Measurements from ENCODE around the gene OR2AE1. TPM values are rescaled to one million over a fixed set of nuclear protein-coding genes. Genes with fewer than 3 reads are reported as not detected.

The OR2AE1 gene
- total and polyA plus RNA-seq, 9 of the 15 experiments (the other 6 are each of a cell fraction or from before 2014, with no cell fraction given), result 0.27 TPM; not detected in 8

DNA sequence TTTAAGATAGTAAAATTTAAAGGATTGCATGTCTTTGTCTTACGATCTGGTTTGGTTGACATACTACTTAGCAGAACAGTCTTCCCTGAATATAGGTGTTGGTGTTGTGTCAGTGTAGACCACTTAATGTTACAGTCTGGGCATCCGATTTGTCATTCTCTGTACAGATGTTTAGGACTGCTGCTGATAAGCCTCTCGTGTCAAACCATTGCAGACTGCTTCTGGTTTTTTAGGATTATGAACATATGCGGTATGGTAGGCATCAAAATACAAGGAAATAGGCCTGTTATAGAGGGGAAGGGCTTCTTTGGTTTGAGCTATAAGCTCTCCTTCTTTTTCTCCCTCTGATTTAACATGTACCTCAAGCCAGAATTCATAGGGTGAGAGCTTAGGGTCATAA is 41.6 kb downstream of the OR2AE1 start (continued):
- TF ChIP-seq, protein P1, sequence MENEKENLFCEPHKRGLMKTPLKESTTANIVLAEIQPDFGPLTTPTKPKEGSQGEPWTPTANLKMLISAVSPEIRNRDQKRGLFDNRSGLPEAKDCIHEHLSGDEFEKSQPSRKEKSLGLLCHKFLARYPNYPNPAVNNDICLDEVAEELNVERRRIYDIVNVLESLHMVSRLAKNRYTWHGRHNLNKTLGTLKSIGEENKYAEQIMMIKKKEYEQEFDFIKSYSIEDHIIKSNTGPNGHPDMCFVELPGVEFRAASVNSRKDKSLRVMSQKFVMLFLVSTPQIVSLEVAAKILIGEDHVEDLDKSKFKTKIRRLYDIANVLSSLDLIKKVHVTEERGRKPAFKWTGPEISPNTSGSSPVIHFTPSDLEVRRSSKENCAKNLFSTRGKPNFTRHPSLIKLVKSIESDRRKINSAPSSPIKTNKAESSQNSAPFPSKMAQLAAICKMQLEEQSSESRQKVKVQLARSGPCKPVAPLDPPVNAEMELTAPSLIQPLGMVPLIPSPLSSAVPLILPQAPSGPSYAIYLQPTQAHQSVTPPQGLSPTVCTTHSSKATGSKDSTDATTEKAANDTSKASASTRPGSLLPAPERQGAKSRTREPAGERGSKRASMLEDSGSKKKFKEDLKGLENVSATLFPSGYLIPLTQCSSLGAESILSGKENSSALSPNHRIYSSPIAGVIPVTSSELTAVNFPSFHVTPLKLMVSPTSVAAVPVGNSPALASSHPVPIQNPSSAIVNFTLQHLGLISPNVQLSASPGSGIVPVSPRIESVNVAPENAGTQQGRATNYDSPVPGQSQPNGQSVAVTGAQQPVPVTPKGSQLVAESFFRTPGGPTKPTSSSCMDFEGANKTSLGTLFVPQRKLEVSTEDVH (IDR thresholded peaks at IDR 0.05; ENCODE audit: low read depth, partially characterized antibody), result peak; percentile 48
- TF ChIP-seq, protein P2, sequence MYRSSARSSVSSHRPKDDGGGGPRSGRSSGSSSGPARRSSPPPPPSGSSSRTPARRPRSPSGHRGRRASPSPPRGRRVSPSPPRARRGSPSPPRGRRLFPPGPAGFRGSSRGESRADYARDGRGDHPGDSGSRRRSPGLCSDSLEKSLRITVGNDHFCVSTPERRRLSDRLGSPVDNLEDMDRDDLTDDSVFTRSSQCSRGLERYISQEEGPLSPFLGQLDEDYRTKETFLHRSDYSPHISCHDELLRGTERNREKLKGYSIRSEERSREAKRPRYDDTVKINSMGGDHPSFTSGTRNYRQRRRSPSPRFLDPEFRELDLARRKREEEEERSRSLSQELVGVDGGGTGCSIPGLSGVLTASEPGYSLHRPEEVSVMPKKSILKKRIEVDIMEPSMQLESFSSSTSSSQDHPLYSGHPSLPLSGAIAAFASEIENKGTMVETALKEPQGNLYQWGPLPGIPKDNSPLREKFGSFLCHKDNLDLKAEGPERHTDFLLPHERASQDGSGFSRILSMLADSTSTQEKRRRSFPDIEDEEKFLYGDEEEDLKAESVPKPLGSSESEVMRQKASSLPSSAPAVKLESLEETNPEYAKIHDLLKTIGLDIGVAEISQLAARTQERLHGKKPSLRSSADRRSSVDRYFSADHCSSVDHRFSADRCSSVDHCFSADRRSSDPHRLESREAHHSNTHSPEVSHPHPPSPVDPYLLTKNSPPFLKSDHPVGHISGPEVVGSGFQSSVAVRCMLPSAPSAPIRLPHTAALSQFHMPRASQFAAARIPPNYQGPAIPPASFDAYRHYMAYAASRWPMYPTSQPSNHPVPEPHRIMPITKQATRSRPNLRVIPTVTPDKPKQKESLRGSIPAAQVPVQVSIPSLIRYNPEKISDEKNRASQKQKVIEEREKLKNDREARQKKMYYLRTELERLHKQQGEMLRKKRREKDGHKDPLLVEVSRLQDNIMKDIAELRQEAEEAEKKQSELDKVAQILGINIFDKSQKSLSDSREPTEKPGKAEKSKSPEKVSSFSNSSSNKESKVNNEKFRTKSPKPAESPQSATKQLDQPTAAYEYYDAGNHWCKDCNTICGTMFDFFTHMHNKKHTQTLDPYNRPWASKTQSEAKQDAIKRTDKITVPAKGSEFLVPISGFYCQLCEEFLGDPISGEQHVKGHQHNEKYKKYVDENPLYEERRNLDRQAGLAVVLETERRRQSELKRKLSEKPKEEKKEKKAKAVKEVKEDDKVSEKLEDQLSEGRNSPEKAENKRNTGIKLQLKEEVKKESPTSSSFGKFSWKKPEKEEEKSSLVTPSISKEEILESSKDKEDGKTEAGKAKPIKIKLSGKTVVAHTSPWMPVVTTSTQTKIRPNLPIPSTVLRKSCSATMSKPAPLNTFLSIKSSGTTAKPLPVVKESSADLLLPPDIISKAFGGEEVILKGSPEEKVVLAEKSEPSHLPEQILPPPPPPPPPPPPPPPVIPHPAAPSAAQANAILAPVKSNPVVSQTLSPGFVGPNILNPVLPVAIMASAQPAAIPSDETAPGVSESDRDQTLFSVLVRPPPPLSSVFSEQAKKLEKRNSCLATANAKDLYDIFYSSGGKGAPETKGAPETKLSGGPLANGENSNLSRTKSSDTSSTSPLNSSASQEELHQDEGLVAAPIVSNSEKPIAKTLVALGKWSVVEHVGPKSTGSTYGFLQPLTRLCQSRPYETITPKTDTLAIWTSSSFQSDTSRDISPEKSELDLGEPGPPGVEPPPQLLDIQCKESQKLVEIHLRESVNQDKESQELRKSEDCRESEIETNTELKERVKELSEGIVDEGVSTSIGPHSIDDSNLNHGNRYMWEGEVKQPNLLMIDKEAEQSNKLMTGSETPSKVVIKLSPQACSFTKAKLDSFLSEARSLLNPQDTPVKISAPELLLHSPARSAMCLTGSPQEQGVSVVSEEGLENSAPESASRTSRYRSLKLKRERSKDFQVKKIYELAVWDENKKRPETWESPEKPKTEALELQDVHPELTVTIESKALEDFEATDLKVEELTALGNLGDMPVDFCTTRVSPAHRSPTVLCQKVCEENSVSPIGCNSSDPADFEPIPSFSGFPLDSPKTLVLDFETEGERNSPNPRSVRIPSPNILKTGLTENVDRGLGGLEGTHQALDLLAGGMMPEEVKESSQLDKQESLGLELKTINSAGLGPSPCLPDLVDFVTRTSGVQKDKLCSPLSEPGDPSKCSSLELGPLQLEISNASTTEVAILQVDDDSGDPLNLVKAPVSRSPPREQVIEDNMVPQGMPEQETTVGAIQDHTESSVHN (IDR thresholded peaks at IDR 0.05; ENCODE audit: borderline replicate concordance in 1 of 2, low read depth in 1 of 2), result peak in 1 of 2 experiments; percentile 55; a peak in 2 of 4 replicates
- TF ChIP-seq, protein P3, sequence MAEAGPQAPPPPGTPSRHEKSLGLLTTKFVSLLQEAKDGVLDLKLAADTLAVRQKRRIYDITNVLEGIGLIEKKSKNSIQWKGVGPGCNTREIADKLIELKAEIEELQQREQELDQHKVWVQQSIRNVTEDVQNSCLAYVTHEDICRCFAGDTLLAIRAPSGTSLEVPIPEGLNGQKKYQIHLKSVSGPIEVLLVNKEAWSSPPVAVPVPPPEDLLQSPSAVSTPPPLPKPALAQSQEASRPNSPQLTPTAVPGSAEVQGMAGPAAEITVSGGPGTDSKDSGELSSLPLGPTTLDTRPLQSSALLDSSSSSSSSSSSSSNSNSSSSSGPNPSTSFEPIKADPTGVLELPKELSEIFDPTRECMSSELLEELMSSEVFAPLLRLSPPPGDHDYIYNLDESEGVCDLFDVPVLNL (CRISPR knock-in tag; IDR thresholded peaks at IDR 0.05; ENCODE audit: low read depth), result no peak
- TF ChIP-seq FIP1L1 (IDR thresholded peaks at IDR 0.05; ENCODE audit: low read depth, low read length, poor library complexity, severe bottlenecking), result no peak
- peak; percentile 85 for TF ChIP-seq DMBX1 (CRISPR knock-in tag; IDR thresholded peaks at IDR 0.05; ENCODE audit: borderline replicate concordance)
- TF ChIP-seq HDAC2 (IDR thresholded peaks at IDR 0.05), result peak; percentile 91
- TF ChIP-seq DPF2 (IDR thresholded peaks at IDR 0.05), result peak; percentile 99
- no peak for TF ChIP-seq SIN3B (IDR thresholded peaks at IDR 0.05; ENCODE audit: low read depth)
- peak; percentile 95 for TF ChIP-seq NFIC (IDR thresholded peaks at IDR 0.05)
- peak; percentile 83; the same call in 1 of the 2 replicates for TF ChIP-seq ZBED1 (IDR thresholded peaks at IDR 0.05)
- peak; percentile 61 for TF ChIP-seq TOE1 (IDR thresholded peaks at IDR 0.05; ENCODE audit: borderline replicate concordance)
- no peak for TF ChIP-seq TOE1 (CRISPR knock-in tag; IDR thresholded peaks at IDR 0.05; ENCODE audit: borderline replicate concordance, low read depth)
- TF ChIP-seq MTA1 (IDR thresholded peaks at IDR 0.05; ENCODE audit: borderline replicate concordance), result peak; percentile 87
- TF ChIP-seq NRF1 (conservative IDR thresholded peaks at IDR 0.05 in 1 of 2, IDR thresholded peaks at IDR 0.05 in 1 of 2), result peak in 1 of 2 experiments; percentile 24; a peak in 1 of 4 replicates
- peak; percentile 85 for TF ChIP-seq LCOR (CRISPR knock-in tag; IDR thresholded peaks at IDR 0.05)

Measured in K562 (cell line).